ENCODE data around the gene SERINC3.
"Not testable (repeated sequence)": the region's sequence is repeated elsewhere in the genome, so short reads cannot be mapped to it uniquely, and the experiment has no call there.

The SERINC3 gene

DNA sequence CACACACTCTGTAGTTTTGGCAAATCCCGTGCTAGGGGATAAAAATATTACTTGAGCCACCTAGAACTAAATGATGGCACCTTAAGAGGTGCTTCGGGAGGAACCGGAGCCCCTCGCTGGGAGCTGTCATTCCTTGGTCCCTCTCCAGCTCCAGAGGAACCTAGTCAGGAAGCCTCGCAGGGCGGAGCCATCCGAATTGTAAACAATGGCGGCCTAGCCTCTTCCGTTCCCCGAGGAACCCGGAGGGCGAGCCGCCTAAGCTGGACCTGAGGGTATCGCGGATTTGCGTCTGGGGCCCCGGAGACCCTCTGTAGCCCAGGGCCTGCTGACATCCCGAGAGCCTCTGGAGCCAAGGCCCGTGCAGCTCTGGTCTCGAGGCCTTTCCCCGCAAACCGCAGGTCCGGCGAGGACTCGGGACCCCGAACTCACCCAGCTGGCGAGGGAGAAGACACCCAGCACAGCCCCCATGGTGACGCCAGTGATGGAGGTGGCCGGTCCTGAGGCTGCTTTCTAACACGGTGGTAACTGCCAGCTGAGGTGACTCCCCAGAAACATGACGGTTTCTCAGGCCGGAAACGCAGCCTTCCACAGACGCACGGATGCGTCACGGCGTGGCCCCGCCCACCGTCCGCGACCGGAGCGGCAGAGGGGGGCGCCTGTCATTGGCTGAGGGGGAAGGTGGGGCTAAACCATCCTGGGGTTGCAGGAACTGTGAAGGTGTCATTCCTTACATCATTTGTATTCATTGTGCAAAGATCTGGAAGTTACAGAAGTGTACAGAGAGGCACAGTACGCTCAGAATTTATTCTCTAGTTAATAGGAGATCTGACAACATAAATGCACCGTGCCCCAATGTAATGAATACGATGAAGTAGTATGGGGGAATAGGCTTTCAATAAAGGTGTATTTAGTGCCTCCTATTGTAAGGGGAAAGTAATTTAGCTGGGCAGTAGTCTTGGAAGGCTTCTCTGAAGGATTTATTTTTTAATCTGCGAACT, at the start of gene SERINC3:
Gene SERINC3 (minus strand): TSS at position 587 of the 998 bp plus-strand sequence. CDS start 119 bp downstream, at position 468.
- no peak for FAIRE-seq

DNA sequence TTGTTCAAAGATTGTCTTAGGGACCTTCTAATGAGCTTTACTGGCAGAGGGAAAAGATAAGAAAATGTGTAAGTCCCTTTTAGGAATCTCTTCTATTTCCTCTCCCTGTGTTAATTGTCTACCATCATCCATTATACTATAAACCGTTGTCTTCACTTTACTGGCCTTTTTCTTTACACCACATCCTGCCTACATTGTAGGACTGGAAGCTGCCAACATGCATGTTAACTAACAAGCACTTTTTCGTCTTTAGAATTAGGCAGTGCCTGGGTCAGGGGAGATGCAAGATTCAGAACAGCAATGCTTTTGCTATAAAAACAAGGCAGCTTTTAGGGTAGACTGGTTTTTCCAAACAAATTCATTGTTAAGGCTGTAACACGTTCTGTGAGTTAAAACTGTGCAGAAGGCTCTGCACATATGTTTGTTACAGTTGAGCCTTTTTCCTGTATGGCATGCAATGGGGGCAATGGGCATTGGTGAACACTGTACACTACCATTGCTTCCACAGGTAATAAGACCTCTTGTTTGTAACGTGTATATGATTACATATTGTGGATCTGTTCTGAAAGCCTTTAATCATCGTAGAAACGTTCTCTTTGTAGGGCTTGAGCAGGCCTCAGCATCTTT, 49.6 kb upstream of the SERINC3 start:
- no peak for FAIRE-seq

DNA sequence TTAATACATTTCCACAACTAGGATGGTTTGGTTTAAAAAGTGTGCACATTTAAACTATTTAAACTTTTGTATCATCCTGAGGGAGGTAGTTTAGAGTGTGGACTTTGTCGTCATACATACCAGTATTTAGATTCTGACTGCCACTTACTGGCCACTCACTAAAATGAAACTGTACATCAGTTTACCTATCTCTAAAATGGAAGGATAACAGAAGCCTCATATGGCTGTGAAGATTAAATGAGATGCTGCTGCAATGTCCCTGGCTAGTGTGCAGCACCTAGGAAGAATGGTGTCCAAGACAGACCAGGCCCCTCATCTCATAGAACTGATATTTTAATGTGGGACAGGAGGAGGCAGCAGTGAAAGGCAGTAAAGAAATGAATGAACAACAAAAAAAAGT, 48.5 kb upstream of the SERINC3 start:
- no peak for FAIRE-seq

DNA sequence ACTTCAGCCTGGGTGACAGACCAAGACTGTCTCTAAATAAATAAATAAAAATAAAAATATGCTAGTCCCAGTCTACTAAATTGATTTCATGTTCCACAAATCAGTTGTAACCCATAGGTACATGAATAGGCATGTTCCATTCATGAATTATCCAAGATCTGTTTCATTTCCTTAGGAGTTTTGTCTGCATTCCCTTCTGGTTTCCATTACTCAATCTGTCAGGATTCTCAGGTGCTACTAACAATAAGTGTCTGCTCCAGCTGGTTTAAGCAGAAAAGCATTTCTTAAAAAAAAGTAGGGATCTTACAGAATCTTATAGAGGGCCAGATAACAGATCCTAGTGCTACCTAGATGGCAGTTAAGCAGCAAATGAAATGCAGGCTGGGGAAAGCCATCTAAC, 44.9 kb upstream of the SERINC3 start:
- no peak for FAIRE-seq

DNA sequence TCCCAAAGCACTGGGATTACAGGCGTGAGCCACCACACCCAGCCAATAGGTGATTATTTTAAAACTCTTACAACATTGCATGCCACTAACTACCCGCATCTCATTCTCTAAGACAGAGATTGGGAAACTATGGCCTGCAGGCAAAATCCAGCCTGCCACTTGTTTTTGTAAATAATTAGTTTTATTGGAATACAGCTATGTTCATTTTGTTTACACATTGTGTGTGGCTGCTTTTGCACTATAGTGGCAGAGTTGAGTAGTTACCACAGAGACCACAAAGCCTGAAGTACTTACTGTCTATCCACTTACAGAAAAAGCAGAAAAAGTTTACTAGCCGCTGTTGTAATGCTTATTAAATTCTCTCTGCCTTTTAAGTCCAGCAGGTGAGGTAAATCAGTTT, 44.1 kb upstream of the SERINC3 start:
- FAIRE-seq, result no peak

DNA sequence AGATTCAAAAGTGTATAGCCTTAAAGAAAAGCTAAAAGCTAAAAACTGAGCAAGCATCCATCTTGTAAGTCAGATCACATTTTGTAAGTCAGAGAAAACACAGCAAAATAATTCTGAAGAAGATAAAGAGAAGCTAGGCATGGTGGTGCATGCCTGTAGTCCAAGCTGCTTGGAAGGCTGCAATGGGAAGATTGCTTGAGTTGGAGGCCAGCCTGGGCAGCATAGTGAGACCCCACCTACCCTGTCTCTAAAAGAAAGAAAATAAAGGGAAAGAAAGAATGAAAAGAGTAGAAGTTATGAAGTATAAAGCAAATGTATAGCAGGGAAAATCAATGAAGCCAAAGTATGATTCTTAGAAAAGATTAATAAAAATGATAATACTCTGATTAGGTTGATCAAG, 40.0 kb upstream of the SERINC3 start:
- FAIRE-seq, result no peak

DNA sequence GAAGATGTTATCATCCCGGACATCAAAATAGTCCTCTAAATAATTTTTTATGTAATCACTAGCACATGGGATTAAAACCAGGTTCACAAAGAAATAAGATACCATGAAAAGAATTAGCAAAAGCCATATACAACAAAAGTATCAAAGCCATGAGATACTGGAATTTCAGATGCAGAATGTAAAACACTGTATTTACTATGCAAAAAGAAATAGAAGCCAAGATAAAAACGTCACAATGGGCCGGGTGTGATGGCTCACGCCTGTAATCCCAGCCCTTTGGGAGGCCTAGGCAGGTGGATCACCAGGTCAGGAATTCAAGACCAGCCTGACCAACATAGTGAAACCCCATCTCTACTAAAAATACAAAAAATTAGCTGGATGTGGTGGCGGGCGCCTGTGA, 38.9 kb upstream of the SERINC3 start:
- not testable (repeated sequence) for FAIRE-seq

DNA sequence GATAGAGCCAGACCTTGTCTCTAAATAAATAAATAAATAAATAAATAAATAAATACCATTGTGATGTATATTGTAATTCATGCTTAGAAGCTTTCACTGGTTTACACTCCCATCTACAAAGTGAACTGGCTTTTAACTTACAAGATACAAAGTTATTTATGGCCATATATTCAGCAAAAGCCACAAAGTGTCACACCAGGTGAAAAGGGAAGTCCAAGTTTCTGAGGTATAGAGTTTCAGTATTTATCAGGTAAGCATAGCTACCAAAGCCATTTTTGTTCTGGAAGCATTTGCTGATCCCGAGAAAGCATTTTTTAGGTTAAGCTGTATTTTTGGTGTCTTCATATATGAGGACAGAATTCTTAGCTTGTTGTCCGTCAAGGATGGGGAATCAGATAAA, 38.4 kb upstream of the SERINC3 start:
- no peak for FAIRE-seq

DNA sequence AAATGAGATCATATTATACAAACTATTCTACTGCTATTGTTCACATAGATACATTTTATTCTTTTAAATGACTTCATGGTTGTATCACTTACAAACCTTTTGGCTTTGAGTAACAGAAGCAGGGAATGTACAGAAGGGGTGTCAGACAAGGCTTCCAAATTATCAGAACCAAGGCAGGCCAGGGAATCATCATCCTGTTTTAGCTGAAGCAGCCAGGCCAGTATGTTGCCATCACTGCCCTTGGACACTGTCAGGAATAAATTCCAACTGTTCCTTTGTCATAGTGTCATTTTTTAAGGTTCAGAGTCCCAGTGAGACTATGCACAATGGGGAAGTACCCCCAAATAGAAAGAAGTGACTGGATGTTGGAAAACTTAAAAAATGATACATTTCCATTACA, 37.4 kb upstream of the SERINC3 start:
- no peak for FAIRE-seq

DNA sequence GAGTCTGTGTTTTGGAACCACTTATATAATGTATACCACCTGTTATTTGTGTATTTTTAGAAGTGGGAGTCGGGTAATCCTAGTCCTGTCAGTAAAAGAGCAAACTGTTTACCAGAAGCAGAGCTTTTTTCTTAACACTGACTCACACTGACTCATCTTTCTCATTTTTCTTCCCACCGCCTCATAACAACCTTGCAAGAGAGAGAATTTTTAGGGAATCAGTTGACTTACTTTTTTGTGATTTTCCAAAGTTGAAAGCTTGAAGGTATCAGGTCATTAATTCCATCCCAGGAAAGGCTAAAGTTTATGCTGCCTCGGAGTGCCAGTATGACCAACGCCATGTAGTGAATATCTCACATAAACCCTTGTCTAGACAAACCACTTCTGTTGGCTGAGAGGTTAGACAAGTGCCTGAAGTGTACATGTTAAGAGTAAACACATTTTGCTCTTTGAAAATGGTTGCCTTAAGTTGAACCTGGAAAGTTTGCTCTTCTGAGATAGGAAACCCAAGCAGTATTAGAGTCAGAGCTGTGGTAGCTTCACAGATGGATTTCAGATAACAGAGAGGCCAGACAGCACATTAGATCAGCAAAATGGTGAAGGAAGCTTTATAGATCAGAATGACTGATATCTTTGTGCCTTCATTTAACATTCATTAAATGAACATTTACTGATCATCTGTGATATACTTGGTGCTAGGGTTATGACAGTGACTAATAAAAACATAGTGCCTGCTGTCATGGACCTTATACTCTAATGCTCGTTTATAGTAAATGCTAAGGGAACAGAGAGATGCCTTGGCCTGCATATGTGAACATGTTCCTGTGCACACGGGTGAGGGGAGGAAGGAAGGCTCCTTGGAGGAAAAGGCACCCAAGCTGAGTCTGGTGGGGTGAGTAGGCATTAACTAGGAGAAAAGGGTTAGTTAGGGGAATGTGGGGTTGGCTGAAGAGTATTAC, 31.4 kb upstream of the SERINC3 start:
- no peak for FAIRE-seq

DNA sequence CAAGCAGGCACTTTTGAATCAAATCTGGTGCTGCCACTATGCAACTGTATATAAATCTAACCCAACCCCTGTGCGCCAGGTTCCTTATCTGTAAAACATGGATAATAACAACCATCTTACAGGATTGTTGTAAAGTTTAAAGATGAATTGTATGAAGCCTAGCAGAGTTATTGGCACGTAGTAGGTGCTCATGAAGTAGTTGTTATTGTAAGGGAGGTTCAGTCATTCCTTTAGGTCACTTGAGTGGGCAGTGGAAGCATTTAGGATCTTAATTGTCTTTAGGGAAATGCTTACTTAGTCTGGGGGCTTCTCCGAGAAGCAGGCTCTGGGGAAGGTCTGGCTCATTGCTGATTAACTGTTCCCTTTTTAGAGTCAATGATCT, 30.7 kb upstream of the SERINC3 start:
- no peak for FAIRE-seq

DNA sequence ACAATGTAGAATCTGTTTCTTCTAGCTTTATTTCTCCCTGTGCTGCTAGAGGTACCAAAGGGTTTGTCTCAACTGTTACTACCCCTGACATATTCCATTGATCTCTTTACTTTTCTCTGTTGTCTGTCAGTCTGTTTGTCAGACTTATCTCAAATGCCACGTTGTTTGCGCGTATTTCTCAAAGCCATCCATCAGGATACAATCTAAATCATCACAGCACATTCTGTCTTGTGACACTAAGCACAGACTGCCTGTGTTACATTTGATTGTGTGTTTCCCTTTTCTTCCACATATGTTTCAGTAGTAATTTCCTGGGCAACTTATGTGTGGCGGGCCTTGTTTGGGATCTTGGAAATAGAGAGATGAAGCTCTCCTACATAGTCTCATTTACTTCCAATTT, 30.2 kb upstream of the SERINC3 start:
- no peak for FAIRE-seq

DNA sequence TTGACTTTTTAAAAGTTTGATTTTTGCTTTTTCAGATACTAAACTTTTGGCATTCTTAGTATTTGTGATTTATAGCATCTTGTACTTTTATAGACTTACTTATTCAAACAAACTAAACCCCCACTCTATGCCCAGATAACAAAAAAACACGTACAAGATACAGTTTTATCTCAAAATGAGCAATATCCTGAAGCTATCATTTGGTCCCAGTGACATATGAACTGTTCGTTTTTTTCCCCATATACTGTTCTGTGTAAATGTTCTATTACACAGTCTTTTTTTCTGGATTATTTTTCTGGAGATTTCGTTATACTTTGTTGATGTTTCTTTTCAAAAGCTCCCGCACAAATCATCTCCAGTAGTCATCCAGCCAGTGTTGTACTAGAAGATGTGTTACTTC, 27.3 kb upstream of the SERINC3 start:
- no peak for FAIRE-seq

DNA sequence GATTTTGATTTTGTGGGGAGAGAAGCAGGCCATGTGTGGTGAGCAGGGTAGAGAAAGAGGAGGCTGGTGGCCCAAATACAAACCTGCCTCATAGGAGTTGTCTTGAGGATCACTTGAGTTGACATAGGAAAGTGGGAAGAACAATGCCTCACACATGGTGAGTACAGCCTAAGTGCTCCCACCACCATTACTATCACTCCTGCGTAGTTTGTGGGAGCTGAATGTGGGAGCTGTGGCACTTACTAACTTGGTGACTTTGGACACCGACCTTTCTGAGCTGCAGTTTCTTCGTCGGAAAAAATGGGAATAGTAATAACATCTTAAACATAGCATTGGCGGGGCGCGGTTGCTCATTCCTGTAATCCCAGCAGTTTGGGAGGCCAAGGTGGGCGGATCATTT, 25.5 kb upstream of the SERINC3 start:
- FAIRE-seq, result no peak

DNA sequence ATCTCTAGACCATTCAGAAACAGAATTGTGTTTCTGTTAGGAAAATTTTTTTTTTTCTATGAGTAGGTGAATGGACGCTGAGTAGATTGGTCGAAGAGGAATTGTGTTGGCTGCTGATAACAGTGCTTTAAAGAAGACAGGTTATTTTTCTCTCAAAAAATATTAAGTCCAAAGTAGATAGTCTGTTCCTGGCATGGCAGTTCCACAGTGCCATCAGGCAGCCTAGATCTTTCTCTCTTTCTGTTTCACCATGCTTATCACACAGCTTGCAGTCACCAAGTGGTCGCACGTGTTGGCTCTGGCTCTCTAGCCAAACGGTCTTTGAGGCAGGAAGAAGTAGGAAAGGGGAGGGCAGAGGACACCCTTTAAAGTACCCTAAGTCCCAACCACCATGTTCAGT, 22.4 kb upstream of the SERINC3 start:
- no peak for FAIRE-seq

DNA sequence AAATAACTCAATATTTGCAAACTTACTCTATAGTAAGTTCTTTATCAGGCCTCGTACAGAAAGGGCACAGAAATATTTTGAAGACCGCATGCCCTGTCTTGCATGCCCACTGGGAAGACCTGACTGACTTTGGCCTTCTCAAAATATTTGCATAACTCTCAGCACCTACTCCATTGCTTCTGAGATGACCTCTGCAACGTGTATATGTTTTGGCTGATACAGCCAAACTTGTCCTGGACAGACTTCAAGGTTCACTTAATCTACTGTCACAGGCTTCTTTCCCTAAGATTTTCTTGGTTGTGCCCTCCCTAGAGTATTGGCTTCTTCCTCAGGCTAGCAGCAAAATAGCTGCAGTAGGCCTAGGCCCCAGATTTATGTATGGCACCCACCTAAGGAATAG, 21.5 kb upstream of the SERINC3 start:
- FAIRE-seq, result no peak

DNA sequence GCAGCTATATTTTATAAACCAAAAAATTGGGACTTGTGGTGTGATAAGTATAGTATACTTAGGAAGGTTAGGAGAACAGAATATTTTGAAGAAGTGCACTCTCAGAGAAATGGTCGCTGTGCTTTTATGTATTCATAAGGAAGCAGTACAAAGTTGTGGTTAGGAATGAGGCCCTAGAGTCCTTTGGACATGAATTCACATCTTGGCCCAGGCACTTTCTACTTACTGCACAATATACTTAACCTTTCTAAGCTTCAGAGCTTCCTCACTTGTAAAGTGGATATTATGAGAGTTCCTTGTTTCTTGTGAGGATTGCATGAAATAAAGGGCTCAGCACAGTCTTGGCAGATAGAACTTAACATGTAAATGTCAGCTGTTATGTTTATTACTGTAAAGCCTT, 21.0 kb upstream of the SERINC3 start:
- FAIRE-seq, result no peak

DNA sequence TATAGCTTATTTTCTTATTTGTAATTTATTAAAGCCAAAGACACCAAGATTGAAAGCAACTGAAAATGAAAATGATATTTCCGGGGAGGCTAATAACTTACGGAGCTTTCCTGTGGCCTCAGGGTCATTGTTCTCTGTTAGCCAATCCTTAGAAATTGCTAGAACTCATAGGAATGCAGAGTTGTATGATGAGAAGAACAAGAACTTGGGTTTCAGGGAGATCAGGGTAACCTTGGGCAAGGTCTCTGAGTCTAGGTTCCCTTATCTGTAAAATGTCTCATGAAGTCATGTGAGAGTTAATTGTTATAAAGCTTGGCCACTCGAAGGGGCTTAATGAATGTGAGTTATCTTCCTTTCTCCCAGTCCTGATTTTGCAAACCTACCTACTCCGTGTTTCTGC, 20.1 kb upstream of the SERINC3 start:
- no peak for FAIRE-seq

DNA sequence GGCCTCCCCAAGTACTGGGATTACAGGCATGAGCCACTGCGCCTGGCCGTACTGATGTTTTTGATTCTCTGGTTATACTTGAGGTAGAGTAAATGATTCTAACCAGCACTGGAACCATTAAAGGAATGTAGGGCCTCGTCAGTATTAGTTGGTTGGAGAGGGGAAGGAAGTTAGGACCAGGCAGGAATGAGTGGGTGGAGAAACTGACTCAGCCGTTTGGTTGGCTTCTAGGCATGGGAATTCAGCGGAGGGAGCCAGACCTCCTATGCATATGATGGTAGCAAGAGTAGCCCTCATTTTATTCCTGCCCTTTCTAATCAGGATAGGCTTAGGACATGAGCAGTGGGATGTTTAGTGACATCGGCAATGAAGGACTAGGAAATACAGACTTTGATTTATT, 19.0 kb upstream of the SERINC3 start:
- no peak for FAIRE-seq

DNA sequence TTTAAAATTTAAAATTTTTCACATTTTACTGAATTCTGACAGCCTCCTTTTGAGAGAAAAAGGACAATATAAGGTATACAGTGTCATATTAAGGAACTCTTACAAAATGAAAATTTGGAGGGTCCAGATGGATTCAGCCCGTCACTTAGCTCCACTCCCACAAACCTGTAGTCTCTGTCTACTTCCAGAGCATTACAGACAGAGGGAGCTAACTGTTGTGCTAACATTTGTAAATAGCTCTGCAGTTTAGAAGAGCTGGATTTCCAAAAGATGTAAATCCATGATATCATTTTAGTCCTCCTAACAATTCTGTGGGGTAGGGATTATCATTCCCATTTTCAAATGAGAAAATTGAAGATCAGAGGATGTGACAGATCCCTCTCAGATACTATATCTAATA, 16.1 kb upstream of the SERINC3 start:
- no peak for FAIRE-seq

DNA sequence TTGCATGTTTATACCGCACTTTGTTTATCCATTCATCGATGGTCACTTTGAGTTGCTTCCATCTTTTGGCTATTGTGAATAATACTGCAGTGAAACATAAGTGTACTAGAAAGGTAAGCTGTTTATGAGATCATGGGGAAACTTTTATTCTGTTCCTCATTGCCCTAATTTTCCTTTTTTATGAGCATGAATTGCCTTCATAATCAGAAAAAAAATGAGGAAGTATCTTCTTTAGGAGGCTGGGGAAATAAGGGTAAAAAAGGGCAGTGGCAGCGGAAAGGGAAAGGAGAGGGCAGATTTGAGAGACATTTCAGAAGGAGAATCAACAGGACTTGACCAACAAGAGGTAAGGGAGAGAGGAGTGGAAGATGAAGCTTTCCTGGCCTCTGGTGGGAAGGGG, 14.3 kb upstream of the SERINC3 start:
- FAIRE-seq, result no peak

DNA sequence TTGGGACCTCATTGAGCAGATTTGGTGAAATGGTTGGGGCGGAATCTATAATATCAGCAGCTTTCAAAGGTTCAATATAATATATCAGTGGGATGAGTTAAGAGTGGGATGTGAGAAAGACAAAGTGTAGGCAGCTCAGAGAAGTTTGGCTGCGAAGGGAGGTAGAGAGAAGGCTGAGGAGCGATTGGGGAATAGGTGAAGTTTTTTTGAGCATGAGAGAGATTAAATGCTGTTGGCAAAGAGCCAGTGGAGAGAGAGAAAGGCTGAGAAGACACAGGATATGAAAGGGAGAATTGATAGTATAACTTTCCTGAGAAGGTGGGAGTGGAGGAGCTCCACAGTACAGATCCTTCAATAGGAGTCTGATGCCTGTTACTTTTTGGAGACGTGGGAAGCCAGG, 12.1 kb upstream of the SERINC3 start:
- no peak for FAIRE-seq

DNA sequence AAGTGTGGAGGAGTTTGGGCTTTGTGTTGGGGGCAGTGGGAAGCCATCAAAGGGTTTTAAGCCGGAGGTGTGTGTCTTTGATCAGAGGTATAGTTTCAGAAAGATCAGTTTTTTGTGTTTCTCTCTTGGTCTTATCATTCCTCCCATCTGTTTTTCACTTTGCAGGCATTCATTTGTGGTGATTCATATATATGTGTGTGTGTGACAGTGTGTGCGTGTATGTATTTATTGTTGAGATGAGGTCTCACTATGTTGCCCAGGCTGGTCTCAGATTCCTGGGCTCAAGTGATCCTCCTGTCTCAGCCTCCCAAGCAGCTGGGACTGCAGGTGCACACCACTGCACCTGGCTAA, 11.1 kb upstream of the SERINC3 start:
- no peak for FAIRE-seq
